ENCODE results near the gene CISD2. TPM values are rescaled to one million over a fixed set of nuclear protein-coding genes. Genes with fewer than 3 reads are reported as not detected.
"Not testable (repeated sequence)": the region's sequence is repeated elsewhere in the genome, so short reads cannot be mapped to it uniquely, and the experiment has no call there.

The CISD2 gene
- total RNA-seq, 1 donor from 2014 or later = 27.2 TPM

DNA sequence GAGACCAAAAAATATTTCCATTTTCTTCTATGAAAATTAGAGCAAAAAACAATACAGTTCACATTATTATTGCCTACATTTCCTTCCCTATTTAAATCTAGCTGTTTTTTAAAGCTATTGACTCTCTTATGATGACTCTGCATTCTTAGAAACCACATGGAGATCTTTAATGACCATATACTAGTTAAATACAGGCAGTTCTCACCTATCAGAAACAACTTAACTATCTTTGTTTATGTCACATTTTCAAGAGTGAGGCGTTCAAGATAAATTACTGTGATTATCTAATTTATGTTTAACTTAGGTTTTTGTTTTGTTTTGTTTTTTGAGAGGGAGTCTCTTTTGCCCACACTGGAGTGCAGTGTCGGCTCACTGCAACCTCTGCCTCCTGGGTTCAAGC, 3.0 kb downstream of the CISD2 start:
- Mint-ChIP-seq H3K9me3 (ENCODE audit: unreplicated experiment) (no peaks in the 10 kb centered on the region), H3K27me3 (ENCODE audit: unreplicated experiment) (peaks cover 2% of the 10 kb centered on the region), H3K4me3 (ENCODE audit: unreplicated experiment) (peak overlapping the region; percentile 48), H3K4me1 (ENCODE audit: unreplicated experiment) (peaks cover 17% of the 10 kb centered on the region), H3K27ac (ENCODE audit: unreplicated experiment) (no peak overlapping the region), H3K36me3 (ENCODE audit: low read depth, unreplicated experiment) (peaks cover 32% of the 10 kb centered on the region)
- TF ChIP-seq, protein P1, sequence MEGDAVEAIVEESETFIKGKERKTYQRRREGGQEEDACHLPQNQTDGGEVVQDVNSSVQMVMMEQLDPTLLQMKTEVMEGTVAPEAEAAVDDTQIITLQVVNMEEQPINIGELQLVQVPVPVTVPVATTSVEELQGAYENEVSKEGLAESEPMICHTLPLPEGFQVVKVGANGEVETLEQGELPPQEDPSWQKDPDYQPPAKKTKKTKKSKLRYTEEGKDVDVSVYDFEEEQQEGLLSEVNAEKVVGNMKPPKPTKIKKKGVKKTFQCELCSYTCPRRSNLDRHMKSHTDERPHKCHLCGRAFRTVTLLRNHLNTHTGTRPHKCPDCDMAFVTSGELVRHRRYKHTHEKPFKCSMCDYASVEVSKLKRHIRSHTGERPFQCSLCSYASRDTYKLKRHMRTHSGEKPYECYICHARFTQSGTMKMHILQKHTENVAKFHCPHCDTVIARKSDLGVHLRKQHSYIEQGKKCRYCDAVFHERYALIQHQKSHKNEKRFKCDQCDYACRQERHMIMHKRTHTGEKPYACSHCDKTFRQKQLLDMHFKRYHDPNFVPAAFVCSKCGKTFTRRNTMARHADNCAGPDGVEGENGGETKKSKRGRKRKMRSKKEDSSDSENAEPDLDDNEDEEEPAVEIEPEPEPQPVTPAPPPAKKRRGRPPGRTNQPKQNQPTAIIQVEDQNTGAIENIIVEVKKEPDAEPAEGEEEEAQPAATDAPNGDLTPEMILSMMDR (IDR thresholded peaks at IDR 0.05; ENCODE audit: unreplicated experiment) = no peak
- no peak for DNase-seq (ENCODE audit: low spot score)

DNA sequence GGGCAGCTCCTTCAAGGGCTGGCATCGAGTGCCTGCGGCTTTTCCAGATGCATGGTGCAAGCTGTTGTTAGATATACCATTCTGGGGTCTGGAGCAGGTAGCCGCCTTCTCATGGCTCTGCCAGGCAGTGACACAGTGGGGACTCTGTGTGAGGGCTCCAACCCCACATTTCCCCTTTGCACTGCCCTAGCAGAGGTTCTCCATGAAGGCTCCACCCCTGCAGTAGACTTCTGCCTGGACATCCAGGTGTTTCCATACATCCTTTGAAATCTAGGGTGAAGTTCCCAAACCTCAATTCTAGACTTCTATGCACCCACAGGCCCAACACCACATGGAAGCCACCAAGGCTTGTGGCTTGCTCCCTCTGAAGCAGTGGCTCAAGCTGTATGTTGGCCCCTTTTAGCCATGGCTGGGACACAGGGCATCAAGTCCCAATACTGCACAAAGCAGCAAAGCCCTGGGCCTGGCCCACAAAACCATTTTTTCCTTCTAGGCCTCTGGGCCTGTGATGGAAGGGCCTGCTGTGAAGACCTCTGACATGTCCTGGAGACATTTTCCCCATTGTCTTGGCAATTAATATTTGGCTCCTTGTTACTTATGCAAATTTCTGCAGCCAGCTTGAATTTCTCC, 8.8 kb downstream of the CISD2 start:
- DNase-seq (ENCODE audit: low spot score); H3K4me3 Mint-ChIP-seq (ENCODE audit: unreplicated experiment); H3K9me3 Mint-ChIP-seq (ENCODE audit: unreplicated experiment); H3K27ac Mint-ChIP-seq (ENCODE audit: unreplicated experiment); H3K27me3 Mint-ChIP-seq (ENCODE audit: unreplicated experiment); H3K4me1 Mint-ChIP-seq (ENCODE audit: unreplicated experiment): not testable (repeated sequence)
- H3K36me3 Mint-ChIP-seq (ENCODE audit: low read depth, unreplicated experiment) = peaks cover 47% of the 10 kb centered on the region

DNA sequence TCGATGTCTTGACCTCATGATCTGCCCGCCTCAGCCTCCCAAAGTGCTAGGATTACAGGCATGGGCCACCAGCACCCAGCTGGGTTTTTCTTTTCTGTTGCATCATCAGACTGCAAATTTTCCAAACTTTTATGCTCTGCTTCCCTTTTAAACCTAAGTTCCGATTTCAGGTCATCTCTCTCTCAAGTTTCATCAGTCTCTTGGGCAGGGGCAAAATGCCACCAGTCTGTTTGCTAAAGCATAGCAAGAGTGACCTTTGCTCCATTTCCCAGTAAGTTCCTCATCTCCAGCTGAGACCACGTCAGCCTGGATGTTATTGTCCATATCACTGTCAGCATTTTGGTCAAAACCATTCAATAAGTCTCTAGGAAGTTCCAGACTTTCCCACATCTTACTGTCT, 9.6 kb downstream of the CISD2 start:
- not testable (repeated sequence) for H3K9me3 Mint-ChIP-seq (ENCODE audit: unreplicated experiment); H3K4me1 Mint-ChIP-seq (ENCODE audit: unreplicated experiment); H3K27ac Mint-ChIP-seq (ENCODE audit: unreplicated experiment); DNase-seq (ENCODE audit: low spot score); H3K27me3 Mint-ChIP-seq (ENCODE audit: unreplicated experiment)
- Mint-ChIP-seq H3K4me3 (ENCODE audit: unreplicated experiment) (peak overlapping the region; percentile 73), H3K36me3 (ENCODE audit: low read depth, unreplicated experiment) (peaks cover 42% of the 10 kb centered on the region)

GRCh38 chr4:102878901-102879300, 10.1 kb downstream of the CISD2 start:
- Mint-ChIP-seq H3K27me3 (ENCODE audit: unreplicated experiment) (no peaks in the 10 kb centered on the region), H3K4me1 (ENCODE audit: unreplicated experiment) (peaks cover 7% of the 10 kb centered on the region), H3K4me3 (ENCODE audit: unreplicated experiment) (no peak overlapping the region), H3K9me3 (ENCODE audit: unreplicated experiment) (peaks cover 4% of the 10 kb centered on the region), H3K27ac (ENCODE audit: unreplicated experiment) (no peak overlapping the region), H3K36me3 (ENCODE audit: low read depth, unreplicated experiment) (peaks cover 37% of the 10 kb centered on the region)
- TF ChIP-seq, protein P1 (IDR thresholded peaks at IDR 0.05; ENCODE audit: unreplicated experiment) = no peak
- no peak for DNase-seq (ENCODE audit: low spot score)

DNA sequence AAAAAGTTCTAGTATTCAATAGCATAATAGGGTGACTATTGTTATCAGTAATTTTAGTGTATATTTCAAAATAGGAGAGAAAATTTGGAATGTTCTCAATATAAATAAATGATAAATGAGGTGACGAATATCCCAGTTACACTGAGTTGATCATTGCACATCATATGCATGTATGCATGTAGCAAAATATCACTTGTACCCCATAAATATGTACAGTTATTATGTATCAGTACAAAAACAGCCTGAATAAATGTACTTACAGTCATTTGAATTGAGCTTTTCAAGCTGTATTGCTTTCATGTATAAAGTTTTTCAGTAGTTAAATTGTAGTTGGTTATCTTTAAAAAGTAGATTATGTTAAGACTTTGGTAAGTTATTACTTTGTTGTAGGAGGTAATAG, 12.6 kb downstream of the CISD2 start:
- no peak for DNase-seq (ENCODE audit: low spot score)
- TF ChIP-seq, protein P1 (IDR thresholded peaks at IDR 0.05; ENCODE audit: unreplicated experiment) = no peak
- peaks cover 18% of the 10 kb centered on the region for H3K36me3 Mint-ChIP-seq (ENCODE audit: low read depth, unreplicated experiment)
- peaks cover 4% of the 10 kb centered on the region for H3K9me3 Mint-ChIP-seq (ENCODE audit: unreplicated experiment)
- H3K27me3 Mint-ChIP-seq (ENCODE audit: unreplicated experiment) = no peaks in the 10 kb centered on the region
- H3K4me3 Mint-ChIP-seq (ENCODE audit: unreplicated experiment) = no peak overlapping the region
- peaks cover 7% of the 10 kb centered on the region for H3K4me1 Mint-ChIP-seq (ENCODE audit: unreplicated experiment)
- no peak overlapping the region for H3K27ac Mint-ChIP-seq (ENCODE audit: unreplicated experiment)

DNA sequence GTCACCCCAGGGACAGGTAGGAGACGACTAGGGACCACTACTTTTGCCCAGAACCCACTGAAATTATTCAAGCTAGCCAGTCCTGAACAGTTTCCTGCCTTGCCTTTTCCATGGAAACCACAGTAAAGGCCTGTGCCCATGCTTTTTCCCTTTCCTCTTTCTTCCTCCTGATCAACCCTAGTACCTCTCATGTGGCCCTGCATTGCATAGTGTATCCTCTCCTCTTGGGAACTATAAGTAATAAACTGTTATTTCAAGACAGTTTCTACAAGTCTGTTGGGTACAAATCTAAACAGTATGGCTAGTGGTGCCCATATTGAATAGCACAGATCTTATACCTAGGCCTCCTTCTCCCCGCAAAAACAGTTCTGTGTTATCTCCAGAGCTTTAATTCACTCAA, 14.5 kb downstream of the CISD2 start:
- TF ChIP-seq, protein P1 (IDR thresholded peaks at IDR 0.05; ENCODE audit: unreplicated experiment) = no peak
- H3K27ac Mint-ChIP-seq (ENCODE audit: unreplicated experiment) = peak overlapping the region; percentile 79
- H3K9me3 Mint-ChIP-seq (ENCODE audit: unreplicated experiment) = peaks cover 4% of the 10 kb centered on the region
- H3K36me3 Mint-ChIP-seq (ENCODE audit: low read depth, unreplicated experiment) = peaks cover 5% of the 10 kb centered on the region
- no peaks in the 10 kb centered on the region for H3K27me3 Mint-ChIP-seq (ENCODE audit: unreplicated experiment)
- peaks cover 7% of the 10 kb centered on the region for H3K4me1 Mint-ChIP-seq (ENCODE audit: unreplicated experiment)
- H3K4me3 Mint-ChIP-seq (ENCODE audit: unreplicated experiment) = no peak overlapping the region
- no peak for DNase-seq (ENCODE audit: low spot score)

DNA sequence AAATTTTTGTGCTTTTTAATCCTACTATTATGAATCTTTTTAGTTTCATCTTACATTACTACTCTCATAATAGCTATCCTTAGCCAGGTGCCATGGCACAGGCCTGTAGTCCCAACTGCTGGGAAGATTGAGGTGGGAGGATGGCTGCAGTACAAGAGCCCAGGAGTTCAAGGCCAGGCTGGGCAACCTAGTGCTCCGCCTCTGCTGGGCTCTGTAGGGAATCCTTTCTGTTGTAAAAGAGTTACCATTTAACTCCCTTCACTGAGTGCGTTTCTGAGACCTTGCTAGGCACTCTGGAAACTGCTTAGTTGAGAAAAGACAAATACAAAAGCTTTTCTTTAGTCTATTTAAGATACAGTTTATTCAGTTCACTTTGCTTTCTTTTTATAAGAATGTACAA, 19.8 kb downstream of the CISD2 start:
- not testable (repeated sequence) for H3K4me1 Mint-ChIP-seq (ENCODE audit: unreplicated experiment); DNase-seq (ENCODE audit: low spot score); H3K27me3 Mint-ChIP-seq (ENCODE audit: unreplicated experiment); H3K4me3 Mint-ChIP-seq (ENCODE audit: unreplicated experiment); H3K9me3 Mint-ChIP-seq (ENCODE audit: unreplicated experiment); H3K27ac Mint-ChIP-seq (ENCODE audit: unreplicated experiment); H3K36me3 Mint-ChIP-seq (ENCODE audit: low read depth, unreplicated experiment)

DNA sequence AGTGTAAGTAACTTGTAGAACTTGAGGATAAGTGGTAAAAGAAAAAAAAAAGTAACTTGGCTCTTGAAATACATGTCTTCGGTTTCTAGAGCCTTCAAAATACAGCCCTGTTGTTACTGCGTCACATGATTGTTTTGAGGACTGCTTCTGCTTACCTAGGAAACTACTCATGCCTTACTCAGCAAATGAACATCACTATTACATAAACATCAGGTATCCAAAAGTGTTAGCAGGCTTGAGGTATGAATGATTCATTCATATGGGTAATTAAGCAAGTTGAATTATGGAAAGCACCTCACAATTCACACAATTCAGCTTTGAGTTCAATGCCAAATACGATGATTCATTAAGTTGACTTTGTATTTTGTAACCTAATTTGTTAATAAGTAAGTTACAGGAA, 21.1 kb downstream of the CISD2 start:
- not testable (repeated sequence) for H3K27ac Mint-ChIP-seq (ENCODE audit: unreplicated experiment); H3K4me3 Mint-ChIP-seq (ENCODE audit: unreplicated experiment); H3K9me3 Mint-ChIP-seq (ENCODE audit: unreplicated experiment); H3K36me3 Mint-ChIP-seq (ENCODE audit: low read depth, unreplicated experiment); H3K27me3 Mint-ChIP-seq (ENCODE audit: unreplicated experiment); H3K4me1 Mint-ChIP-seq (ENCODE audit: unreplicated experiment); DNase-seq (ENCODE audit: low spot score)

DNA sequence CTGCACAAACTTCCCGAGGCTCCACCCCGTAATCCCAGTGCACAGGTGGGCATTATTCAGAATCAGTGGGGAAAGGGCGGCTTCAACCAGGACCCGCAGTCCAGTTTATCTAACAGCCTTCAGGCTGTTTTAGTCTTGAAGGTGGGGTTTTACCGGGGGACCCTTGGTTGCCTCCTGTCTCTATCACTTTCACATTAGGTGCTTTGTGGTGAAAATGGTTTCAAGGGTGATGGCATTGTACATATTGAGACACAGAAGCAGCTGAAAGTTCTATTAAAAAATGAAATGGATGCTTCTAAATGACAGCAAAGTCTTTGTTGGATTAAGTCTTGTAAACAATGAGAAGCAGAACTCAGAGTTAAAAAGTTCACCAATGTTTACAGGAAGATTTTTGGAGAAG, 27.8 kb downstream of the CISD2 start:
- H3K27me3 Mint-ChIP-seq (ENCODE audit: unreplicated experiment); H3K36me3 Mint-ChIP-seq (ENCODE audit: low read depth, unreplicated experiment); DNase-seq (ENCODE audit: low spot score); H3K27ac Mint-ChIP-seq (ENCODE audit: unreplicated experiment); H3K4me3 Mint-ChIP-seq (ENCODE audit: unreplicated experiment); H3K4me1 Mint-ChIP-seq (ENCODE audit: unreplicated experiment); H3K9me3 Mint-ChIP-seq (ENCODE audit: unreplicated experiment): not testable (repeated sequence)

Measured in endothelial cell (in vitro differentiated cells).